ENCODE measurements around the gene KIF18B.

GRCh38 chr17:44967026-44967906 is 19.7 kb upstream of the KIF18B start:
- TF ChIP-seq POLR2AphosphoS5 (IDR thresholded peaks at IDR 0.05) (no peak), CTCF (IDR thresholded peaks at IDR 0.05) (no peak), EP300 (IDR thresholded peaks at IDR 0.05) (no peak), POLR2A (IDR thresholded peaks at IDR 0.05) (no peak)

Measured in sigmoid colon (tissue), 4 donors.